Ovary (tissue), 3 donors: ENCODE measurements around the gene OR2J2.
"Not testable (repeated sequence)": the region's sequence is repeated elsewhere in the genome, so short reads cannot be mapped to it uniquely, and the experiment has no call there.

Experiments
- CTCF ChIP-seq, 3 donors: fragments of 450-650 bp in 2 of 3; fragments of 200-600 bp in 1 of 3; IDR thresholded peaks; one replicate each; pipeline versions ENCODE4 v1.5.1 to v1.8.0; 2016 to 2022; ENCODE audit warnings: antibody characterized with exemption in 3 of 3, mild to moderate bottlenecking in 1 of 3
- EP300 ChIP-seq: sonication (generic); formaldehyde crosslinking; IDR thresholded peaks from one replicate; pipeline ENCODE4 v1.6.1; 2017; ENCODE audit warnings: antibody characterized with exemption
- donor health status: DM: no; HTN: no; CAD: no.

GRCh38 chr6:29217242-29217641, 46.5 kb downstream of the OR2J2 start:
- not testable (repeated sequence) for TF ChIP-seq CTCF (IDR thresholded peaks at IDR 0.05); EP300
